CD4-positive, alpha-beta T cell treated with Interleukin-10 for 1 hour (primary cell): ENCODE measurements around the gene TNS3.

Experiments used
- DNase-seq: peaks from one replicate; pipeline ENCODE4 v3.0.0-alpha.2; 2020

Gene TNS3

GRCh38 chr7:47580811-47581331, 1.0 kb downstream of the TNS3 start:
- no peak for DNase-seq

GRCh38 chr7:47580175-47580706, 1.7 kb downstream of the TNS3 start:
- no peak for DNase-seq

- DNase-seq: no peak
Observed at GRCh38 chr7:47579458-47579857, 2.5 kb downstream of the TNS3 start.

GRCh38 chr7:47578579-47579270, 3.2 kb downstream of the TNS3 start:
- DNase-seq: no peak

- no peak for DNase-seq
Observed at GRCh38 chr7:47577321-47577919, 4.5 kb downstream of the TNS3 start.

GRCh38 chr7:47576866-47577306, 5.0 kb downstream of the TNS3 start:
- no peak for DNase-seq

GRCh38 chr7:47576031-47576865, 5.7 kb downstream of the TNS3 start:
- no peak for DNase-seq

GRCh38 chr7:47574482-47575329, 7.2 kb downstream of the TNS3 start:
- peak; percentile 17 for DNase-seq

- DNase-seq: no peak
Observed at GRCh38 chr7:47573758-47574481, 8.0 kb downstream of the TNS3 start.

GRCh38 chr7:47572939-47573757, 8.8 kb downstream of the TNS3 start:
- no peak for DNase-seq

GRCh38 chr7:47572094-47572445, 9.8 kb downstream of the TNS3 start:
- DNase-seq: no peak

- DNase-seq: no peak
Observed at GRCh38 chr7:47571331-47572093, 10.4 kb downstream of the TNS3 start.

GRCh38 chr7:47570649-47571050, 11.3 kb downstream of the TNS3 start:
- DNase-seq: no peak

- peak; percentile 4 for DNase-seq
Observed at GRCh38 chr7:47568547-47568946, 13.4 kb downstream of the TNS3 start.

- DNase-seq: no peak
Observed at GRCh38 chr7:47568056-47568455, 13.9 kb downstream of the TNS3 start.

- DNase-seq: no peak
Observed at GRCh38 chr7:47565640-47566250, 16.2 kb downstream of the TNS3 start.

- no peak for DNase-seq
Observed at GRCh38 chr7:47563521-47563920, 18.4 kb downstream of the TNS3 start.

- DNase-seq: no peak
Observed at GRCh38 chr7:47561715-47562446, 20.0 kb downstream of the TNS3 start.
